Placental epithelial cell (primary cell): ENCODE data around the gene C19orf33. TPM values are rescaled to one million over a fixed set of nuclear protein-coding genes. Genes with fewer than 3 reads are reported as not detected.

Experiments
- small RNA-seq: library from RNA; depleted of rRNA; stranded (forward); fragments of <200 nt; gene quantifications from one replicate; pipeline ENCODE3, GENCODE V24; 2012
- total RNA-seq: library from RNA; depleted of rRNA; stranded (reverse); fragments of >200 nt; gene quantifications from 2 replicates; pipeline ENCODE4 v1.2.3, GENCODE V29; 2012

Gene C19orf33
- total RNA-seq: 137 and 144 TPM in 2 replicates

DNA sequence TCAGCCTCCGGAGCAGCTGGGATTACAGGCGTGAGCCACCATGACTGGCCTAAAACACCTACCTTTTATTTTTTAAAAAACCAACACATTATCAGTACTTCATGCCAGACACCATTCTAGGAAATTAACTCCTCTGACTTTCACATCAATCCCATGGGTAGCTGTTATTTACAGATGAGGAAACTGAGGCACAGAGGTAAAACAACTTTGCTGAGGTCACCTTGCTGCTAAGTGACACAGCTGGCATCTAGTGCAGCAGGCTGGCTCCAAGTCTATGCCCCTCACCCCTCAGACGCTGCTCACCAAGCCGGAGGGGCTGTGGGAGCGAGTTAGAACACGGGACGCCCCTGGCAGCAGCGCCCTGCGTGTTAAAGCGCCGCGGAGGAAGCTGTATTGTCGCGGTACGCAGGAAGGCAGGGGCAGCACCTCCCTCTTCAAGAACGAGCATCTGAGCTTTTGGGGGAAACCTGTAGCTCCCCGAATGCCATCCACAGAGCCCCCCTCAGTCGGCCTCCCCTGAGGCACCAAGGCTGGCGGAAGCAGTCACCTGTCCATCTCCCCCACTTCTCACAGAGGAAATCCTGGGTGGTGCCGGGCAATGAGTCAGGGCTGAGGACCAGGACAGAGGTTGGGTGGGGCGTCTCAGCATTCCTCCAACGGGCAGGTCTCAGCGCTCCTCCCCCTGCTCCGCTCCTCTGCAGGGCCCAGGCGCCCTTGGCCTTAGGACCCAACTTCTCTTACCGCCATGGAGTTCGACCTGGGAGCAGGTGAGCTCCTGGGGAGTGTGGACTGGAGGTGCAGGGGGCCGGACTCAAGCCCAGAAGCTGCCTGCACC lies at the start of gene C19orf33:
Gene C19orf33, plus strand, starts transcription at position 735 of the 835 bp plus-strand sequence. Its CDS starts 11 bp downstream, at position 746.

DNA sequence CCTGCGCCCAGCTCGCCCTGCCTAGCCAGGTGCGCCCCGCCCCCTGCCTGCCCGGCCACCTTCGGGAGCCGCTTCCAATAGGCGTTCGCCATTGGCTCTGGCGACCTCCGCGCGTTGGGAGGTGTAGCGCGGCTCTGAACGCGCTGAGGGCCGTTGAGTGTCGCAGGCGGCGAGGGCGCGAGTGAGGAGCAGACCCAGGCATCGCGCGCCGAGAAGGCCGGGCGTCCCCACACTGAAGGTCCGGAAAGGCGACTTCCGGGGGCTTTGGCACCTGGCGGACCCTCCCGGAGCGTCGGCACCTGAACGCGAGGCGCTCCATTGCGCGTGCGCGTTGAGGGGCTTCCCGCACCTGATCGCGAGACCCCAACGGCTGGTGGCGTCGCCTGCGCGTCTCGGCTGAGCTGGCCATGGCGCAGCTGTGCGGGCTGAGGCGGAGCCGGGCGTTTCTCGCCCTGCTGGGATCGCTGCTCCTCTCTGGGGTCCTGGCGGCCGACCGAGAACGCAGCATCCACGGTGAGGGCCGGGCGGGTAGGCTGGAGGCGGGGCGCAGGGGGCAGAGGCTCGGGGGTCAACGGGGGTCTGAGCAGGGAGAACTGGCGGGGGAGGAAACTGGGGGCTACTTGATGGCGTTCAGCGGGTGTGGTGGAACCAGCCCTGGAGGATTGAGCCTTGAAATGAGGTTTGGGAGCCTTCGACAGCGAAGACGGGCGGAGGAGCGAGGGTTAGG lies 39.4 kb upstream of the C19orf33 start, which contains the start of gene SPINT2:
Gene SPINT2, plus strand, starts transcription at position 88 of the 727 bp plus-strand sequence. Its CDS starts 320 bp downstream, at position 408.

DNA sequence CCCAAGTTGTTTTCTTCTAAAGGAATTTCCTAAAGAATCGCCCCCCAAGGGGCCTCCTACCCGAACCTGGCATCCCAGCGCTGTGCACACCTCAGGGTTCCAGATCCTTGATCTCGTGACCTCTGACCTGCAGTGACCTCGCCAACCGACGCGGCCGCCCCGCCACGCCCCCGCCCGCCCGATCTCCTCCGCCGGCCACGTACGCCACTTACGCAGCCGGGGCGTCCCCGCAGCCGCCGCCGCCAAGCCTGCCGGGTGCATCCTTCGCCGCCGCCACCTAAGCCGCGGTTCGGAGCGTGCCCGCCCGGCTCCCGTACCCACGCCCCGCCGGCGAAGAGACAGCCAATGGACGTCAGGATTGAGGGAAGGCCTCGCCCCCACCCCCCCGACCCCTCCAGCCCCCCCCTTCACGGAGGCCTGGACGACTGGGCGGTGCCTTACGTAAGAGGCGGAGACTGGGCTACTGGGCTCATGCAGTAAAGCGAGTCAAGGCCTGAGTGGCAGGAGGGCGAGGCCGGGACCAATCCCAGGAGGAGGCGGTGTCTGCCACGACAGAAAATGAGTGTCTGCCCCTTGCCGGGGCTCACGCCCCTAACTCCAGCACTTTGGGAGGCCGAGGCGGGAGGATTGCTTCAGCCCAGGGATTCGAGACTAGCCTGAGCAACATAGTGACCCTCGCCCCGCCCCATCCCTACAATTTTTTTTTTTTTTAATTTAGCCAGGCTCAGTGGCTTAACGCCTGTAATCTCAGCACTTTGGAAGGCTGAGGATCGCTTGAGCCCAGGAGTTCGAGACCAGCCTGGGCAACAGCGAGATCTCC lies 11.8 kb downstream of the C19orf33 start, which contains the start of gene YIF1B:
Gene YIF1B, minus strand, starts transcription at position 291 of the 820 bp plus-strand sequence. Its CDS starts 30 bp downstream, at position 261.

DNA sequence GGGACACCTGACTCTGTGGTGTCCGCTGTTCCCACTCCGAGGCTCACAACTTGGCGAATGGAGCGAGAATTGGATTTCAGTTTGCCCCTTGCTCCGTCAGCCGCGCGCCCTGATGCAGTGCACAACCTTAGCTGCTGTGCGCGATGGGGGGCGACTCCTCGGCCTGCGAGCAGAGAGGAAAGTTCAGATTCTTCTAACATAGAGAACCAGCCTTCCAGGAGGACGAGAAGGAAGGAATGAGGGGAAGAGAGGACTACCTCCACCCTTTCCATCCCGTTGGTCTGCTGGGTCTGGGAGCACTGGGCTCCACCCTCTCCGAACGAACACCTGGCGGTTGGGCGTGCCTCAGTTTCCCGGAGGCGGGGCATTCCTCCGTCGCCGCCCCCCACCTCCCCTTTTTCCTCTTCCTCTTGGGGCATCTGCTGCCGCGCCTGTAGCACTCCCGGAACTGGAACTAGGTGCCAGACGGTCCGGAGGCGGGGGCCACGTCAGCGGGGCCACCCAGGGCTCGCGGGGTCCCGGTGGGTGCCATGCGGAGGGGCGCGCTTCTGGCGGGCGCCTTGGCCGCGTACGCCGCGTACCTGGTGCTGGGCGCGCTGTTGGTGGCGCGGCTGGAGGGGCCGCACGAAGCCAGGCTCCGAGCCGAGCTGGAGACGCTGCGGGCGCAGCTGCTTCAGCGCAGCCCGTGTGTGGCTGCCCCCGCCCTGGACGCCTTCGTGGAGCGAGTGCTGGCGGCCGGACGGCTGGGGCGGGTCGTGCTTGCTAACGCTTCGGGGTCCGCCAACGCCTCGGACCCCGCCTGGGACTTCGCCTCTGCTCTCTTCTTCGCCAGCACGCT lies 15.6 kb downstream of the C19orf33 start, which contains the start of gene KCNK6:
Gene KCNK6, plus strand, starts transcription at position 425 of the 838 bp plus-strand sequence. Its CDS starts 106 bp downstream, at position 531.

Small RNAs within 50 kb of the gene (small RNA-seq; reads per million reads assigned to genes)
- not detected for gene RF00019

Other genes starting within 250 kb of the C19orf33 start
- under 0.01 and 1.3 TPM in 2 replicates for gene DPF1, start 80.0 kb upstream of the C19orf33 start, total RNA-seq
- not detected in 2 replicates for gene PPP1R14A, start 47.9 kb upstream of the C19orf33 start, total RNA-seq
- 283 and 364 TPM in 2 replicates for gene SPINT2, start 39.7 kb upstream of the C19orf33 start, total RNA-seq
- gene YIF1B, start 11.7 kb downstream of the C19orf33 start, total RNA-seq: 34.5 and 100 TPM in 2 replicates
- gene KCNK6, start 15.6 kb downstream of the C19orf33 start, total RNA-seq: 20.0 and 23.0 TPM in 2 replicates
- gene CATSPERG, start 31.6 kb downstream of the C19orf33 start, total RNA-seq: 1.6 and 1.7 TPM in 2 replicates
- 162 and 390 TPM in 2 replicates for gene PSMD8, start 70.3 kb downstream of the C19orf33 start, total RNA-seq
- 0.43 and 0.79 TPM in 2 replicates for gene GGN, start 83.8 kb downstream of the C19orf33 start, total RNA-seq
- 0.22 and 0.79 TPM in 2 replicates for gene SPRED3, start 84.4 kb downstream of the C19orf33 start, total RNA-seq
- gene FAM98C, start 98.8 kb downstream of the C19orf33 start, total RNA-seq: 13.7 and 16.8 TPM in 2 replicates
- not detected in 2 replicates for gene RASGRP4, start 122.0 kb downstream of the C19orf33 start, total RNA-seq
- gene RYR1, start 129.4 kb downstream of the C19orf33 start, total RNA-seq: under 0.01 and 0.11 TPM in 2 replicates